Stimulated activated CD4-positive, alpha-beta T cell treated with anti-CD3 and anti-CD28 coated beads, Interleukin-12 subunit alpha, Interleukin-12 subunit beta, amount 100 ng/mL, for 48 hours (primary cell): ENCODE data around the gene CD247.

Experiments
- DNase-seq, 3 donors: peaks; one replicate each; pipeline ENCODE4 v3.0.0-alpha.2; 2020; ENCODE audit warnings: low read depth in 2 of 3, low spot score in 1 of 3

The CD247 gene

DNA sequence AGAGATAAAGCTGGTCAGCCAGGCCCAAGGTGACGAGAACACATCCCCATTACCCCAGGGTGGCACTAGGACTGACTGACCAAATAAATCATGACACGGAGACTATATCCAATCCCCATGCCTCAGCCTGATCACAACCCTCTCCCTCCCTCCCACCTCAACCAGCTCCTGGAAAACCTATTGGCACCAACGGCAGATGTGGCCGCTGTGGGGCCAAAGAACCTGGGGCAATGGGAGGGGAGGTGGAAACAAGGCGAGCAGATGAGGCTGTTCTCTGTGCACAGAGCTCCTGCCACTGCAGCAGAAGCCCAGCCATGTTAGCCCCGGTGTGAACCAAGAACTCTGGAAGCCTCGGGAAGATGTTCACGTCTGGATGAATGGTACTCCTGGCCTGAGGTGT is 77.6 kb downstream of the CD247 start:
- no peak for DNase-seq

DNA sequence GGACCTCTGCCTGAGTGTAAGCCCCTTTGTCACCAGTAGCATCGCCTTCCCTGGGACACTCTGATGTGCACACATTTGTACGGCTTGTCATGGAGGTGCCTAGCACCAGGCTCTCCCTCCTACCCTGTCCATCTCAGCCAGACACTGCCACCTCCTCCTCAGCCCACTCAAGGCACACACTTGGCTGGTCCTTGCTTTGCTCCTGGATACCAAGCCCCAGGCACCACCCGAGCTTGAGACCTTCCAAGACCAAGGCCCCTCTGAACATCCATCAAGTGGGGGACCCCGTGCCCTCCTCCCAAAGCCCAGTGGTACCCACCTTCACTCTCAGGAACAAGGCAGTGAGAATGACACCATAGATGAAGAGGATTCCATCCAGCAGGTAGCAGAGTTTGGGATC is 78.0 kb downstream of the CD247 start:
- DNase-seq = no peak

DNA sequence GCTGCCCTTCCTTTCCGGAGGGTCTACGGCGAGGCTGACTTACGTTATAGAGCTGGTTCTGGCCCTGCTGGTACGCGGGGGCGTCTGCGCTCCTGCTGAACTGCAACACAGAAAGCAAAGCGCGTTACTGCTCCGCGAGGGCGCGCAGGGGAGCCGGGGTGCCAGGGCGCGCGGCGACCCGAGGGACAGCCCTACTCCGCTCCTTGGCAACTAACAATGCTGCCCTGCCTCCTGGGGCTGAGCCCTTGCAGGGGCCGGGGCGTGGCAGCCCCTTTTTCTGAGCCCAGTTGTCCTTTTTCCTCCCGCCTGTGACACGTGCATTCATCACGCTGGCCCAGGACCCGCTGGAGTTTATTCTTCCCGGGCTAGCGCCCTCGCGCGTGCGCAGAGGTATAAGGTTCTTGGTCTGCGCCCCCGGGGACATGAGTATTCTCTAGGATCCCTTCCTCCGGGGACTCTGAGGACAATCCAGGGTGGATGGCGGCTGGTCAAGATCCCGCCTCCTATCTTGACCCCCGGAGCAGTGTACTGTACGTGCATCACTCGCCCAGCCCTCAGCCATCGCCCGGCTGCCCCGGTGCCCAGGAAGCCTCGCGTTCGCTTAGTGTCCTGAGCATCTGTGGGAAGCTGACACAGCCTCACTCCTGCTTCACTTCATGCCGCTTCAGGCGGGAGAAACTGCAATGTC is 78.9 kb downstream of the CD247 start:
- no peak for DNase-seq

DNA sequence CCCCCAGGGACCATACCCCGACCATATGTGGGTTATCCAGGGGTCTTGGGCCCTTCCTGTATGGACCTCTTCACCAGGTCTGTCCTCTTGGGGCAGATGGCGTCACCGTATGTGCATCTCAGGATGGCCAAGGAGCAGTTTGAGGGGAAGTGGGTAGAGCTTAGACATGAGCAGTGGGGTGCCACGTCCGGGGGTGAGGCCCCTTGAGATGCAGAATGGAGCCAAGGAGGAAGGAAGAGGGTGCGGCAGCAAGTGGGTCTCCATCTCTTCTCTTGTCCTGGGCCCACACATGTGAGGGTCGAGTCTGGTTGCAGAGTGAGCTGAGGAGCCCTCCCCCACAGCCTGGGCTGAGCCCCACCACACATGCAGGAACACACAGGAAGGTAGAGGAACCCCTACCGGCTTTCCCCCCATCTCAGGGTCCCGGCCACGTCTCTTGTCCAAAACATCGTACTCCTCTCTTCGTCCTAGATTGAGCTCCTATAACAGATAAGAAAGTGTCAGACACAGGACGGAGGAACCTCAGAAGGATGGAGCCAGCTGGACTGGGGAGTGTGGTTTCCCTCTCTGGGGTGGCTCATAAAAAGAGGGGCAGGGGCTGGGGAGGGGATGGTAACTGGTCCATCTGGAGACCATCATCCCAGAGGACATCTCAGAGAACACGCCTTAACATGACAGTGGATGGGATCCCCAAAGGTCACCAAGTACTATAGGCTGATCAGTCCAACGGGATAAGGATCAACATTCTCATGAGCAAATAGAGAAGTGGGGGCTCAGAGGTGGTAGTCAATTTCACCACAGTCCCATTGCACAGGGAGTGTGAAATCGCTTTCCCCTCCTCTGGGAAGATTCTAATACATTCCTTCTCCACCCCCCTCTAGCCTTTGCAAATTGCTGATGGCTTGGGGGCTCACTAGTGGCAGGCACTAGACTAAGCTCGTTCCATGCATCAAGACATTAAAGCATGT is 79.9 kb downstream of the CD247 start:
- no peak for DNase-seq

DNA sequence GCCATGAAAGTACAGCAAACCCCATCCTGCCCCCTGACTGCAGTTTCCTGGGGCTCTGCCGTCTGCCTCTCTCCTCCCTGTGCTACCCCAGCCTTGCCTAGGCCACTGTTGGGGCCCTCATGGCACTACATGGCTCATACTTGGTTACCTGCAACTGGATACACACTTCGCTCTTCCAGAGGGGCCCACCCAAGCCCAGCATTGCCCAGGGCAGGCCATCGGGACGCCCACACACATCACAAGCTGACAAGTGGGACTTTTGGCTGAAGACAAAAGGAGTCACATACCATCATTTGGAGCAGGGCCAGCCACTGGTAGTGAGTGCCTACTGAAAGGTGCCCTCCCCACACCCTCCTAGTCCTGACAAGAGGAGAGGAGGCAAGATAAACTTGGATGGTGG is 82.8 kb downstream of the CD247 start:
- no peak for DNase-seq

DNA sequence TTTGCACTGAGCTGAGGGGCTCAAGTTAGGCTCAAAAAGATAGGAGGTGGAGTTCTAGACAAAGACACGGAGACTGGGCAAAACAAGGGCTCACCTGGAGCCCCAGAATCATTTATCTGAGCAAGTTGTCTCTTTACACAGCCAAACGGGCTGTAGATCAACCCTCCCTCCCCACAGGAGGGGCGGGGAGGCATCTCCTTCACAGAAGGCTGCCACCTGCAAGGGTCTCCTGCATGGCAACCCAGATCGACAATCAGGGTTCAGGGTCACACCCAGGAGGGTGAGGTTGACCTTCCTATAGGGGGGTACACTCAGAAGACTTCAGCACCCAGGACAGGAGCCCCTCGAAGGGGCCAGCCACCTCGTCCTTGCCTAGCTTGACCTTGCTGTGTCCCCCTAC is 84.0 kb downstream of the CD247 start:
- DNase-seq = no peak

DNA sequence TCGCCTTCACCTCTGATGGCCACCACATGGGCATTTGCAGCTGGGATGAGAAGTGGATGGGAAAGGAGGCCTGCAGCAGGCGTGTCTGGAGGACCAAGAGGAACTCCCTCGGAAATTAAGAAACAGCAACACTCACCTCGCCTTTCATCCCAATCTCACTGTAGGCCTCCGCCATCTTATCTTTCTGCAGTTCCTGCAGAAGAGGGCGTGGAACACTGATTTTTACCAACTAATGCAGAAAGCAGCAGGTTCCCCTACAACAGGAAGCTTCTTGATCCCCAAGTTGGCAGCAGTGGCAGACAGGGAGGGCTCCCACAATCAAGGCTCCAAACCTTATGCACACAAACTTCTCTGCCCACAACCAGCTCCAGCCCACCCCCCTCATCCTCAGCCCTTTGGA is 84.4 kb downstream of the CD247 start:
- no peak for DNase-seq

DNA sequence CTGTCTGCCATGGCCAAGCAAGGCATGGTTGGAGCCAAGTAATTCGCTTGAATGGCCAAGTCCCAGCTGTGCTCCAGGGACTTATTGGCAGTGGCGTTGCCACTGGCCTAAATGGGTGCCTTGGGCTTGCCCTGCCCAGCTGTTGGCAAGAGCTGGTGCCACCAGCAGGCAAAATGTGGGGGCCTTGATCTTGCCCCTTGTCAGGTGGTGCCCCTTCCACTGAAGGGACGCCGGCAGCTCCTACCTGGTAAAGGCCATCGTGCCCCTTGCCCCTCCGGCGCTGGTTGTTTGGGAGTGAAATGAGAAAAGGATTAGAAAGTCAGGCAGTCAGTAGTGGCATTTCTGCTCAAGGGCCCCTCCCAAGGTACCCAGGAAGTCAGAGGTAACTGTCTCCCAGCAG is 85.5 kb downstream of the CD247 start:
- no peak for DNase-seq

DNA sequence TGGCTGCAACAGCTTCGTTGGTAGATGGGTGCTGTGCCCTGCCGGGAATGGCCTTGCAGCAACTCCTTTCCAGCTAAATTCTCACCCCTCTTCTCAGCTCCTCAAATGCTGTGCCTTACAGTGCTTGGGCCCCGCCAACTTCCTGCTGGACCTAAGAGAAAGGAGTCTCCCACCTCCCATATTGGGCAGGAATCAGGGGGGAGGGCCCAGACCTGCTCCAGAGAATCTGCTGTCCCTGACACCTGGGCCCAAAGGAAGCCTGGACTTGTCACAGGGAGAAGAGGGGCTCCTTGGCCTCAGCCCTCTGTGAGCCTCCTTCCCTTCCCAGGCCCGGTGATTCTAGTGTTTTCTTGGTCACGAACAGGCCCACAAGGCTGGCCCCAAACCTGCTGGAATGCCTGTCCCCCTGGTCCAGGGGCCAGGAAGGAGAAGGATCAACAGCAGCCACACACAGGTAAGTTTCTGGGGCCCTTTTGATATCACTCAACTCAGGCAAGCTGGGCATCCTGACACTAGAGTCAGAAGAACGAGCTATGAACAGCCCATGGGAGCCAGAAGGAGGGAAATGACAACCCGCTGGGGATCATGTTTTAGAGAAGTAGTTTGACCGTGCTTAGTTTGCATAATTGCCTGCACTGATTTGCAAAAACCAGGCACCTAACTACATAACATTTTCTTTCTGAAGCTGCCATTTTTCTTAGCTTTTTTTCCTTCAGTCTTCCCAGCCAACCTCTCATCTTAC is 86.2 kb downstream of the CD247 start:
- DNase-seq = no peak

DNA sequence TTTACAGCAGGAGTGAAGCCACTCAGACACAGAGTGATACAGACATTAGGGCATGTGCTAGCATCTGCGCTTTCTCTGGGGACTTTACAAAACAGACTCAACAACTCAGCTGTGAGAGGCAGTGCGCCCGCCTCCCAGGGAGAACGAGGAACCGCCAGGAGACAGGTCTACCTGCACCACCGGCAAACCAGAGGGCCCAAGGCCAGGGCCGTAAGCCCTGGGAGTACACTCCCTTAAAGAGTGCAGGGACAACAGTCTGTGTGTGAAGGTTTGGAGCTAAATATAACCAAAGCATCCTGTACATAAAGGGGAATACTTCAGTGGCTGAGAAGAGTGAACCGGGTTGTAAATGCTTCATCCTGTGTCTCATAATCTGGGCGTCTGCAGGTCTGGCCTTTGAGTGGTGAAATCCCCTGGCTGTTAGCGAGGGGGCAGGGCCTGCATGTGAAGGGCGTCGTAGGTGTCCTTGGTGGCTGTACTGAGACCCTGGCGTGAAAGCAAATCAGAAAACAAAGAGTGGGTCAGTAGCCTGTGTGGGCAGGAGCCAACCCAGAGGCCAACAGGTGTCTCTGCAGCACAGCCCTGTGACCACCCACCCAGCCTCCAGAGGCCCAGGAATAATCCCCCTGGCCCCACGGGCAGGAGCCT is 86.9 kb downstream of the CD247 start:
- no peak for DNase-seq

DNA sequence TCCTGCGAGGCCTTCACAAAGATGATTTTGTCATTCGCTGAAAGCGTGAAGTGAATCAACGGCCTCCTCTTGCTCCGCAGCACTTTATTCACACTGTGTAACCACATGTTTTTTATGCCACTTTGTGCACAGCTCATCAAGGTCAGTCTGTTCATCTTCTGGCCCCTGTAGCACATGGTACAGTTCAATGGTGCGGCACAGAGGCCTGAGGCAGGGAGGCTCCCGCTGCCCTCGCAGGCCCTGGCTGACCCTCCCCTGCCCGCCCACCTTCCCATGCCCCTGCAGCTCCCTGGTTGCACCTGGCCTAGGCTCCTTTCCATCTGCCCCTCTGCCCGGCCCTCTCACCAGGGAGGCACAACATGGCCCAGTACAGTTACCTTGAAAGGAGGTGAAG is 87.5 kb downstream of the CD247 start:
- DNase-seq = no peak

DNA sequence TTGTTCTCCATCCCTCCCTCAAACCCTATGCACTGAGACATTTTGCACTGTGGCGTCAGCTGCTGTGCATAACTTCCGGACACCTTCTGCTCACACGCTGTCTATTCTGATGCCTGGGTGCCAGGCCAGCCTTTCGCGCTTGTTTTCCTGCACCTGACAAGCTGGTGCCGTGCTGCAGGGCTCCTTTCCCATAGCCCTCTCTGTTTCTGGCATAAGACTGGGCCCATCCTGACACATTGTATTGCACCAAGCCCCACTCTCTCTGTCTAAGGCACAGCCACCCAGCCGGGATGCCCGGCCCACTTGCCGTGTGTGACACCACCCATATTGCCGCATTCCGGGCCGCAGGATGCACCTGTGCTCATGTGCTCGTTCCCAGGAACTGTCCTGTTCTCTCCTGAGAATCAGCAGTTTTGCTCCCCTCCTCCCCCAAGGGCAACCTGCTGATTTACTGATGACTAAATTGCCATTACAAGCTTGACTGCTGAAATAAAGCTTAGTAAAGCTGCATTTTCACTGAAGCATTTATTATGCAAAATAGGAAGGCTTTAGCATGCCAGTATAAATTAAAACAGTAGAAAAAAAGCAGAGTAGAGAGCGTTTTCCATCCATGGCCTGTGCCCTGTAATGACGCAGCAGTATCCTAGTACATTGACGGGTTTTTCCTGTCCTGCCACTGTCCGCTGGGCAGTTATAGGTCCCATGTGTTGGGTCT is 88.0 kb downstream of the CD247 start:
- DNase-seq = no peak

DNA sequence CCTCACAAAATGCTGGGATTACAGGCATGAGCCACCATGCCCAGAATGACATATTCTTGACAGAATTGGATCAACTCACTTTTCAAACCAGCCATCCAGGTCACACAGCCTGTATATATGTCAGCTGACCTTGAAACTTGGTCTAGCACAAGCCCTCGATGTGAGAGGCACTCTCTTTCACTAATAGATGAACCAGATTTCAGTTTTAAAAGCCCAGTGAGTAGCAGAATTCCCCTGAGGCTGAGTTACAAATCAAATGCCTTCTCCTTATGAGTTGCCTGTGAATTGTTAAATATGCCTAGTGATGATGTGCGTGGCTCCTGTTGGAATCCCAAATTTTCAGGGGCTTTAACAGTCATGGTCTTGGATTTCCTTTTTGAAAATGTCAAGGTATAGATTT is 88.7 kb downstream of the CD247 start:
- DNase-seq = no peak

DNA sequence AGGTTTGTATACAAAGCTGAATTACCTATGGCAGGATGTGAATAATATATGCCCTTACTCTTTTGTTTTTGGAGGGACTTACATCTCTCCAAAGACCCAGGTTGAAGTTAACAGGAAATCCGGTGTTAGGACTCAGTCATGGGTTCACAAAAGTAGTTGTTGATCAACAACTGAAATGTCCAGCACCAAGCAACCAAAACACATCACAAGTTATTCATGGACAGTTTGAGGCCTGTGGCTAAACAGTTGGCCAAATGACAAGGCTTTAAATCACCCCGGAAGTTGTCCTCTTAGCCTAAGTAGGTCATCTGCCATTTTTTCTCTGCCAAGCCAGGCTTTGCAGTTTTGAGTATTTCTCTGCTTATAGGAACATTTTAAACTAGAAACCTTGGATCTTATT is 89.9 kb downstream of the CD247 start:
- DNase-seq = no peak

DNA sequence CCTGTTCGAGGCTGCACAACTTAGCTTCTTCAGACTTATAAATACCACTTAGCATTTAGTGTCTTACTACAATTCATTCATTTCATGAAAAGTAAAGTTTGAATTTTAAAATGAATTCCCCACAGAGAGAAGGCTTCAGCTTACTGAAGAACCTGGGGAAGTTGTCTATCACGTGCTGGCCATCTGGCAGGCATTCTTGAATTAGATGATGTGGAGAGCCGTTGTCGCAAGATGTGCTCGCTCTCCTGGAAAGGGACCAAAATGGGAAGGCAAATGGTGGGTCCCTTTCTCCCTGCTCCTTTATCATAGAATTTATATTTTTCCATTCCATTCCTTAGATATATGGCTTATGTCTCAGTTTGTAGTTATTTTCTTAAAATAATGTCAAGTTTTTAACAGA is 90.5 kb downstream of the CD247 start:
- DNase-seq = no peak

DNA sequence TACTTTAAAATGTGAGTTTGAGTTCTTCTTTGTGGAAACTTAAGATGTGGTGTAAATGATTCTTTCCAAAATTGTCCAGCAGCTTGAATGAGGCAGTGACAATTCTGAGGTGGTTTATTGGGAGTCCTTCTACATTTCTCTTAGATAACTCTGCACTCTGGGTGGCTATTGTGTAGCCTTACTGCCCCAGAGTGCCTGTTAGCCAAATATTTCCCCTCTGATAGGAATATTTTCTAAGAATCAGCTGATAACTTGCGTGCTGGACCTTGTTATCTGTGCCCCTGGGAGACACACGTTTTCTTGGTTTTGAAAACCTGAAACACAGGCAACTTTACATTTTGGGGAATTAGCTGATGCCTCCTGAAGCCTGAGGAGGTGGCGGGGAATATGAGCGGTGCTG is 91.6 kb downstream of the CD247 start:
- no peak for DNase-seq

DNA sequence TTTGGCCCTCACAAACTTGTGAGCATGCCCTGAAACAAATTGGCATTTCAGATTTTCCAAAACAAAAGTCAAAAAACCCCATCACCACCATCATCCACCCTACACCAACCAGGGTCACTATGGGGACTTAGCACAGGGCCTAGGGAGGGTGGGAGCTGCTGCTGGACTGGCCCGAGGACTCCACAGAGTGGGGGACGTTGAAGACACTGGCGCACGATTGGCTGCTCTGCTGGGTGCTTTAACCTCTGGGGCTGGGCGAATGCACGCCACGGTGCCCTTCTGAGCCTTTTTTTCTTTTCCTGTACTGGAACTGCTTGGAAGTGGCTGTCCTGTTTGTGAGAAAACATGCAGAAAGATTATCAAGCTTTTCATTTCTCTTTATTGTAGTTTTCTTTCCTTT is 92.8 kb downstream of the CD247 start:
- DNase-seq = no peak

DNA sequence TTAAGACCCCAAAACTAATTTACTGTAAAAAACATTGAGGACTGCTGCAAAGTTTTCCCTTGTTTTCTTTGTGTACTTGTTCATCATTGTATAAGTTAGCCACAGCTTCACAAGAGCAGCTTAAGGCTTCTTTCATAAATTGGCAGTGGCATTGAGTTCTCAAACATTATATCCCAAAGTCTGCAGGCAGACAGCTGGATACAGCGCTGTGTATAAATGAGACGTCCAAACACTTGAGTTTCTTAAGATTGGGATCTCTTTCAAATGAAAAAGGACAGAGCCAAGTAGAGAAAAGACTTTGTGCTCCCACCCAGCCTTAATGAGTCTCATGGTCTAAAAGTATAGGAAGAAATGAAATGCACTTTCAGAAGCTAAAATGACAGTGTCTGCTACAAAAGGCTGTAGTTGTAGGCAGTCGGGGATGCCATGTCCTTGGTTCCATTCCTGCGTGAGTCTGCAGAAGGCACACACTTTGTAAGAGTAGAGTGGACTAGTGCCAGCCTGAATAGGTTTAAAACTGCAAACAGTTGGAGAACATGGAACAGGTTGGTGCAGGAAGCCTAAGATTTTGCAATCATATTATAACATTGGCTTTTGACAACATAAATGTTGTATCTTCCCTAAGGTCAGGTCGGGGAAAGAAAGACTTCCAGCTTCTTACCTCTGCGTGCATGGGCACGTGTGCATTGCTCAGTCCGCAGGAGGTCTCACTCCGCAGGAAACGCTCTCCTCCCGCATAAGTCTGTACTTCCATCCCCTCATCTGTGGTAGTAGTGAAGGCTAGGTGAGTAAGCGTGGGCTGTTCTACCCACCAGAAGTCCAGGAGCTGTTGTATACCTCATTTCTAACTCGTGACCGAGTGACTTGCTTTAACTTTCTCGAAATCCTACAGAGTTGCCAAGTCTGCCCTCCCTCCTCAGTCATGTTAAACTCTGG is 94.4 kb downstream of the CD247 start:
- DNase-seq = no peak

DNA sequence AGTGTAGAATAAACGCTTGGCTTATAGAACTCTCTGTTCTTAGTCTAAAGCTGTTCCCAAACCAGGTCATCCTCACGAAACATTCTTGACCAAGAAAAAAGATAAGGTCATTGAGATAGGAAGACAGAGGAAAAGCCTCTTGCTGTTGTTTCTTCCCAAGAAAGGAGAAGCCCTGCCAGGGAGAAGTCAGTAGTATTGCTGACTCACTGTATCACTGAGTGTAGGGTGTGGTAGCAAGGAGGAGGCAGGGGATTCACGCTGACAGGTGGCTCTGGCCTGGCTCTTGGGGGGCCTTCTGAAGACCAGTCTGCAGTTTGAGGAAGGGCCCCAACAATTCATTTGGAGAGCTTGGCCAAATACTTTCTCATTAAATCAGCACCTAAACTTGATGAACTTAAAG is 97.8 kb downstream of the CD247 start:
- DNase-seq = no peak

DNA sequence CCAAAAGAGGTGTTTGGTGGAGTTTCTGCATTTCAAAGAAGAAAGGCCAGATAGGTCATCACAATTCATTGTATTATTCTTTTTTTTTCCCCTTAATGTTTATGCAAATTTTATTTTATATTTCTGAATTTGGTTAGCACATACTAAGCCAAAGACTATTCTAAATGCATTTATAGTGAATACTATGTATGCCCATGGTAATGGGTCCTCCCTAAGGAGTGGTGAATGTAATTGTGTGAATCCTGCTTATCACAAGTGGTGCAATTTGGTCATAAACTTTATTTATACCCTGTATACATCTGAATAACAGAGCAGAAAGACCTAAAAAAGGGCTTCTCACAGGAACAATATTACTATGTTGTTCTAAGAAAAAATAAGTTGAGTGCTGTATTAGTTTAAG is 99.1 kb downstream of the CD247 start:
- no peak for DNase-seq
